Left colon (tissue), 2 donors: ENCODE measurements around the gene ZNF318. TPM values are rescaled to one million over a fixed set of nuclear protein-coding genes. Genes with fewer than 3 reads are reported as not detected.

ENCODE experiments used
- ATAC-seq: fragments of 200-7000 bp; cut with Tn5 transposase; one replicate; pipeline ENCODE4 v1.9.1; 2020; ENCODE audit warnings: mild to moderate bottlenecking, moderate library complexity
- DNase-seq, 2 donors: peaks; one replicate each; pipeline ENCODE4 v3.0.0-alpha.2; 2020
- intact Hi-C, 2 donors: fragments of 100-400 bp; cut with DNase I in 1 of 2; cut with micrococcal nuclease in 1 of 2; formaldehyde crosslinking; loops; one replicate each; pipeline versions ENCODE4 v1.11.2 to v1.14.0; 2022; cut with DNase I, micrococcal nuclease
- total RNA-seq, 2 donors: library from RNA; stranded (reverse); fragmentation: NEBNext Ultra II Directional; extraction: Animal tissue kit (Norgen Biotek cat#: 25700); gene quantifications; one replicate each; pipeline ENCODE4 v1.2.1, GENCODE V29; 2021
- donor health status: DM: no; HTN: no; CAD: no.
- donor health status: DM: yes; HTN: yes; CAD: no.

Gene ZNF318
- total RNA-seq, 2 donors from 2014 or later, result 12.3 to 13.2 TPM

GRCh38 chr6:43290905-43291355, 78.5 kb downstream of the ZNF318 start:
- DNase-seq (no peak), ATAC-seq (peak; percentile 56)
- intact Hi-C loops, result no loop called here

GRCh38 chr6:43290339-43290904, 79.0 kb downstream of the ZNF318 start:
- no peak for DNase-seq
- intact Hi-C loops, result no loop called here
- ATAC-seq, result peak; percentile 63

GRCh38 chr6:43287717-43288679, 81.4 kb downstream of the ZNF318 start:
- ATAC-seq (peak; percentile 66), DNase-seq (peak in 1 of 2 donors; percentile 42)
- intact Hi-C loops, result no loop called here

DNA sequence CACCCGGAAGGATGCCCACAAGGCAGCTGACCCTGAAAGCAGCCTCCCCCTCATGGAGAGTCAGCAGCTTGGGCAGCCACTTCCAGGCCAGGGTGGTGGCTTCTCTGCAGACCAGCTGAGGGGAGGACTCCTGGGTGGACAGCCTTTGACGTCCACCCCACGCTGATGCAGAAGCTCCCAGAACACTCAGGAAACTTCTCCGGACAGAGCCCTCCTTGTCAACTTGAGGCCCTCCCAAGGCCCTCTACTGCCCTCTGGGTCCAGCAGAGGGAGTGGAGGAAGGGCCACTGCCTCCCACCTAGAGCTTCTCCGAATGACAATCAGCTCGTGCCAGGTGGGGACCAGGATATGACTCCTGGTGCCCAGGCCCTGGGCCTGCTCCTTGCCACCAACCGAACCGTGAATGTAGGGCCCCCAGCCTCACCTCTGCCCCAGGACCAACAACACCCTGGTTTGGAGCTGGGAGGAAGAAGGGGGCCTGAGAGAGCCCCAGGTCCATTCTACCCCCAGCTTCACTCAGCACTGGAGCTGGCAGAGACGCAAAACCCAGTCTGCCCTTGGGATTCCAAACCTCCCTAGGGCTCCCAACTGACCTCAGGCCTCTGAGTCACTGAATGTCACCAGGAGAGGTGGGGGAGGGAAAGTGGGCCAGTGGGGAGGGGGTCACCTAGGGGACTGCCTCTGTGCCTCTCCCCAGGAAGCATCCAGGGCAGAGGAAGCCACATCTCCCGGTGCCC, 82.3 kb downstream of the ZNF318 start:
- intact Hi-C loops, result no loop called here

GRCh38 chr6:43286456-43286979, 82.9 kb downstream of the ZNF318 start:
- intact Hi-C loops, result no loop called here
- DNase-seq (no peak), ATAC-seq (no peak)

More for the DNA sequence above, 82.3 kb downstream of the ZNF318 start:
- DNase-seq (no peak), ATAC-seq (peak; percentile 12)

Other genes with a start within 250 kb of the ZNF318 start
- 10 to 100 TPM; 22.8 to 30.1 TPM for gene SRF, start 198.4 kb downstream of the ZNF318 start, total RNA-seq
- gene CUL9, start 187.5 kb downstream of the ZNF318 start, total RNA-seq, result 10 to 100 TPM; 31.4 to 41.8 TPM
- 10 to 100 TPM; 65.7 to 67.3 TPM for gene DNPH1, start 140.2 kb downstream of the ZNF318 start, total RNA-seq
- under 1 TPM; 0.18 to 0.53 TPM for gene TTBK1, start 126.2 kb downstream of the ZNF318 start, total RNA-seq
- not detected for gene SLC22A7, start 71.4 kb downstream of the ZNF318 start, total RNA-seq
- 1 to 10 TPM; 1.4 TPM for gene CRIP3, start 60.8 kb downstream of the ZNF318 start, total RNA-seq
- gene ABCC10, start 57.9 kb upstream of the ZNF318 start, total RNA-seq, result 10 to 100 TPM; 32.1 to 34.6 TPM
- under 1 TPM; 0.27 to 0.28 TPM for gene DLK2, start 85.9 kb upstream of the ZNF318 start, total RNA-seq
- 10 to 100 TPM; 16.9 to 18.4 TPM for gene TJAP1, start 107.9 kb upstream of the ZNF318 start, total RNA-seq
- gene LRRC73, start 140.7 kb upstream of the ZNF318 start, total RNA-seq, result under 1 TPM; 0.61 to 0.95 TPM
- gene YIPF3, start 147.3 kb upstream of the ZNF318 start, total RNA-seq, result 100 to 1,000 TPM; 113 to 134 TPM
- 10 to 100 TPM; 19.6 to 26.9 TPM for gene POLR1C, start 147.4 kb upstream of the ZNF318 start, total RNA-seq
- 10 to 100 TPM; 20.0 to 23.2 TPM for gene XPO5, start 206.4 kb upstream of the ZNF318 start, total RNA-seq
- gene POLH, start 206.5 kb upstream of the ZNF318 start, total RNA-seq, result 10 to 100 TPM; 11.2 to 11.3 TPM